Nephron progenitor cell (in vitro differentiated cells): Measurements from ENCODE around the gene RET.

Experiments used
- DNase-seq: peaks from one replicate; pipeline ENCODE4 v3.0.0; 2021
- H3K27ac Mint-ChIP-seq: 2 replicates; pipeline ENCODE4 v1.8.0; 2021; ENCODE audit warnings: mild to moderate bottlenecking, moderate library complexity, mixed read lengths
- H3K27me3 Mint-ChIP-seq: 2 replicates; pipeline ENCODE4 v1.8.0; 2021; ENCODE audit warnings: mild to moderate bottlenecking, low read depth, mixed read lengths; ENCODE audit not compliant: poor library complexity
- H3K36me3 Mint-ChIP-seq: 2 replicates; pipeline ENCODE4 v1.8.0; 2021; ENCODE audit warnings: low read depth, mixed read lengths
- H3K4me1 Mint-ChIP-seq: 2 replicates; pipeline ENCODE4 v1.8.0; 2021; ENCODE audit warnings: mixed read lengths
- H3K4me3 Mint-ChIP-seq: 2 replicates; pipeline ENCODE4 v1.8.0; 2021; ENCODE audit warnings: mild to moderate bottlenecking, moderate library complexity, mixed read lengths
- H3K9me3 Mint-ChIP-seq: 2 replicates; pipeline ENCODE4 v1.8.0; 2021; ENCODE audit warnings: mild to moderate bottlenecking, moderate library complexity, mixed read lengths
- CTCF ChIP-seq: fragments of 200-600 bp; sonication (generic); IDR thresholded peaks from 2 replicates; pipeline ENCODE4 v1.5.0; 2021; ENCODE audit warnings: antibody characterized with exemption

Gene RET

GRCh38 chr10:43112608-43112961 lies 35.7 kb downstream of the RET start:
- Mint-ChIP-seq H3K4me1 (peaks cover 5% of the 10 kb centered on the region), H3K27me3 (peaks cover 6% of the 10 kb centered on the region), H3K27ac (no peak overlapping the region), H3K36me3 (no peaks in the 10 kb centered on the region), H3K9me3 (no peaks in the 10 kb centered on the region), H3K4me3 (no peak overlapping the region)
- DNase-seq, result no peak
- TF ChIP-seq CTCF, result no peak

- Mint-ChIP-seq H3K4me3 (no peak overlapping the region), H3K9me3 (no peaks in the 10 kb centered on the region), H3K4me1 (peaks cover 5% of the 10 kb centered on the region), H3K36me3 (no peaks in the 10 kb centered on the region), H3K27me3 (peaks cover 6% of the 10 kb centered on the region), H3K27ac (no peak overlapping the region)
- TF ChIP-seq CTCF, result no peak
- DNase-seq, result no peak
These were observed 36.6 kb downstream of the RET start for GRCh38 chr10:43113201-43114087.

- Mint-ChIP-seq H3K27ac (no peak overlapping the region), H3K36me3 (no peaks in the 10 kb centered on the region), H3K27me3 (peaks cover 6% of the 10 kb centered on the region), H3K4me3 (no peak overlapping the region), H3K4me1 (peaks cover 5% of the 10 kb centered on the region), H3K9me3 (no peaks in the 10 kb centered on the region)
- TF ChIP-seq CTCF, result no peak
- no peak for DNase-seq
These were observed 37.3 kb downstream of the RET start for GRCh38 chr10:43114088-43114742.

- no peak for DNase-seq
- H3K27me3 Mint-ChIP-seq, result peaks cover 6% of the 10 kb centered on the region
- no peaks in the 10 kb centered on the region for H3K9me3 Mint-ChIP-seq
- peaks cover 5% of the 10 kb centered on the region for H3K4me1 Mint-ChIP-seq
- no peak overlapping the region for H3K27ac Mint-ChIP-seq
- H3K36me3 Mint-ChIP-seq, result no peaks in the 10 kb centered on the region
- TF ChIP-seq CTCF, result no peak
- no peak overlapping the region for H3K4me3 Mint-ChIP-seq
These were observed 38.1 kb downstream of the RET start for GRCh38 chr10:43114743-43115611.

- Mint-ChIP-seq H3K9me3 (no peaks in the 10 kb centered on the region), H3K4me3 (no peak overlapping the region), H3K27ac (no peak overlapping the region), H3K36me3 (no peaks in the 10 kb centered on the region), H3K4me1 (peaks cover 4% of the 10 kb centered on the region), H3K27me3 (peaks cover 6% of the 10 kb centered on the region)
- DNase-seq, result no peak
- TF ChIP-seq CTCF, result no peak
These were observed 39.2 kb downstream of the RET start for GRCh38 chr10:43115881-43116595.
